Fibroblast of peridontal ligament (primary cell): ENCODE measurements around the gene TRMT10B.
A peak's percentile ranks its signal among the peaks of the same experiment; 100 is the strongest.

Experiments
- DNase-seq: peaks from one replicate; pipeline ENCODE4 v3.0.0-alpha.2; 2010; ENCODE audit errors: extremely low read depth

The TRMT10B gene, protein sequence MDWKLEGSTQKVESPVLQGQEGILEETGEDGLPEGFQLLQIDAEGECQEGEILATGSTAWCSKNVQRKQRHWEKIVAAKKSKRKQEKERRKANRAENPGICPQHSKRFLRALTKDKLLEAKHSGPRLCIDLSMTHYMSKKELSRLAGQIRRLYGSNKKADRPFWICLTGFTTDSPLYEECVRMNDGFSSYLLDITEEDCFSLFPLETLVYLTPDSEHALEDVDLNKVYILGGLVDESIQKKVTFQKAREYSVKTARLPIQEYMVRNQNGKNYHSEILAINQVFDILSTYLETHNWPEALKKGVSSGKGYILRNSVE

DNA sequence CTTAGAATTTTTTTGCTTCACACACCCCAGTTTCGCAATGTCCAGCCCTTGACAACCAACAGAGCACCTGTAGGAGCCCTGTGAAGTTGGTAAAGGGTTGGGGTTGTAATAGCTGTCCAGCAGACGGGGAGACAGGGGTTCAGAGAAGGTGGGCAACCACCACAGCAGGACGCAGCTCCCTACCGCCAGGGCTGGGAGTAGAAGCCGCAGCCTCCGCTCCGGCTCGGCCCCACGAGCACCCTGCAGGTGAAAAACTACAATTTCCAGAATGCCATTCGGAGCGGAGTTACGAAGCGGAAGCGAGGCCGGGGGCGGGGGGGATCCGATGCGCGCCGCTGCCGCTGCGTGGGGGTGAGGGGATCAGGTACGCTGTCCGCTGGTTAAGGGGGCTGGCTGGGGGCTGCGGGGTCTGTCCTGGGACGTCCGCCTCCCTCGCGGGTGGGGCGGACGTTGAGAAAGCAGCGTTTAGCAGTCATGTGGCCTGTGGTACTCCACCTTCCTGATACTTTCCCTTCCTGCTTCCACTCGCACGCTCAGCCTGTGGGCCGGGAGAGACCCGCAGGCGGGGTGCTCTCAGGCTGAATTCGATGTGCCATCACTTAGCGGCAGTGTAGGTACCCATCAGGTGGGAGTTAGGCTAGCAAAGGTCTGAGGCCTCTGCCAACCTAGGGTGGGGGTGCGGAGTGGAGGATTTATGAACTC is at the start of gene TRMT10B:
TRMT10B (plus strand) TSS at position 317 of the 702 bp plus-strand sequence. CDS start 8,127 bp downstream, outside the sequence.
- peak; percentile 65 for DNase-seq

DNA sequence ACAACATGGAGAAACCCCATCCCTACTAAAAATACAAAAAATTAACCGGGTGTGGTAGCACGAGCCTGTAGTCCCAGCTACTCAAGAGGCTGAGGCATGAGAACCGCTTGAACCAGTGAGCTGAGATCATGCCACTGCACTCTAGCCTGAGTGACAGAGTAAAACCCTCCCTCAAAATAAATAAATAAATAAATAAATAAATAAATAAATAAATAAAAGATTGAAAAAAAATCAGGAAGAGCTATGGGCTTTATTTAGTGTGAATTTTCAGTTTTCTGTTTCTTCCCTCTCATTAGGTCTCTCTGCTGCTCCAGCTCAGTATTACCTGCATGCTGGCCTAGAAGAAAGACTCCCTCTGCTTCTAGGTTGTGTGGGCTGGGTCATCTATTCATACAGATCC is 47.8 kb upstream of the TRMT10B start:
- DNase-seq, result no peak

DNA sequence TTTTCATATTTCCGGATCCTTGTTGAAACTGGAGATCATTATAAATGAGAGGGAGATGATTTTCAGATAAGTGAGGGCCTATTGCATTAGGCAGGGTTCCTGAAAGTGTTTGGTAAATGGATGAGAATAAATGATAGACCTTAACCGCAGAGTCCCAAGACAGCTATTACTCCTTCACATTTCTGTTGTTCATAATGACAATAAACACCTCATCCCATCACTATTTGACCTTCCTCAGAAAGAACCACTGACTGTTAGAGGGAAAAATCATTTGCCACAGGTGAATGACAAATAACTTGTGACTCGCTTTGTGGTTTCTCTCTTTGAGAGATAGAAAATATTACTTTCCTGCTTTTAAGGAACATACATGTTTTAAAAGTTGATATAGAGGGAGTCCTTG is 47.3 kb upstream of the TRMT10B start:
- no peak for DNase-seq

DNA sequence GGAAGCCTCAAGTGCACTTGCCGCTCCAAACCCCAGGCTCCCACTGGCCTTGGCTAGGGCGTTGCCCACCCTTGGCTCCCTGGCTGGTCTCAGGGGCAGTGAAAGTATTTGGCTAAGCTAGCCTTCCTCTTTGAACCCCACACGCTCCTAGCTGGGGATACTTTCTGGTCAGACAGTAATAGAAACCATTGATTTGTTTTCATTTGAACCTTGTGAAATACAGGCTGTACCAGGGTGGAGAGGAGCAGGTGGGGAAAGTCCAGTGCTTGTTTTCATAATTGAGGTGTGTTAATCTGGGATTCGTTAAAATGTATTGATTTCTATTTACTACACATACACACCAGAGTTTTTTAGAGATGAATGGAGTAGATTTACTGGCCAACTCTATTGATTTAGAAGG is 45.9 kb upstream of the TRMT10B start:
- DNase-seq, result no peak

DNA sequence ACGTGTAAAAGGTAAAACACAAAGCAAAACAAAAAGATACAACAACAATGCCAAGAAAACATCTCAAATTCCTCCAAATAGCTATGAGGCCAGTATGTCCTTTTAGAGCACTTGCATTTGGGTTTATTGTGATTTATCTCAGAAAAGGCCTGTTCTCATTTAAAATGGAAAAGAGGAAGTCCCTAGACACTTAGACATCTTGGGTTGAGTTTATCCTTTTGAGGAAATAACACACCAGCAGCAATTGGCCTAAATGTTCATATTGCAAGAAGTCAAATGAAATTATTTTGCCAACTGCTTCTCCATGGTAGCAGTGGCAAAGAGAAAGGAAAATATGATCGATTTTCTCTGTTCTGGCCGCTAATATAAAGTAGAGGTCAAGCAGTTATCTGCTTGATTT is 43.6 kb upstream of the TRMT10B start:
- no peak for DNase-seq

DNA sequence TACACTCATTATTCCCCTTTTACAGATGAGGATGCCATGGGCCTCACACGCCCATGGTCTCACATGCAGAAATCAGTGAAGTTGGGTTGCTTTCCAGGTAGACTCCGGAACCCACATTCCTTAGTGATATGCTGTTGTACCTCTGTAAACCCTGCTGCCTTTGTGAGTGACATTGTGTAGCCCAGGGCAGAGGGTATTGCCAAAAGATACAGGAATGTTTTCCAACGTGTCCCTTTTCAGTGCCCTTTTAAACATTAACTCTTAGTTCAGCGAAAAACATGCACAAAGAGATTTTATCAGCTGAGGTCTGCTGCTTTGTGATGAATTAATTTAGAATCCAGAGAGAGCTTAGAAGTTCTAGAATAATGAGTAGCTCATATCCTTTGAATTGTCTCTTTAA is 38.3 kb upstream of the TRMT10B start:
- no peak for DNase-seq

DNA sequence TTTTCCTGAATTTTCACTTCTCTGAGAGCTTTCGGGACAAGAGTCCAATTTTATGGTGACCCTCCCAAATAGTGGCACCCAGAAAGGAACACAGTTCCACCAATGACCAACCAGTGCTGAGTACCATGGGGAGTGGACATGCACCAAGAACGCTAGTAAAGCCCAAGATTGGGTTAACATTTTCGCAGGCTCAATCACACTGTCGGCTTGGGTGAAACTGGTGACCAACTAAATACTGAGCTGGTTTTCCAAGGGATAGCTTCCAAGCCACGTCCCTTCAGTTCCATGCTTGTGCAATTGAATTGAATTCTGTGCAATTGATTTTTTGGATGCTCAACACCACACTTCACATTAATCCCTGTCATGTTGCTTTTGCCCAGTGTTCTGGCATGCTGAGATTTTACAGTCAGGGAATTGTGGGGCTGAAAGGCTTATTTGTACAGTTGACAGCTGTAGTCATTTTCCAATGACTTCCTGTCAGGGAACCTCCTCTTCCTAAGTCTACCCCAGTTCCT is 37.6 kb upstream of the TRMT10B start:
- no peak for DNase-seq

DNA sequence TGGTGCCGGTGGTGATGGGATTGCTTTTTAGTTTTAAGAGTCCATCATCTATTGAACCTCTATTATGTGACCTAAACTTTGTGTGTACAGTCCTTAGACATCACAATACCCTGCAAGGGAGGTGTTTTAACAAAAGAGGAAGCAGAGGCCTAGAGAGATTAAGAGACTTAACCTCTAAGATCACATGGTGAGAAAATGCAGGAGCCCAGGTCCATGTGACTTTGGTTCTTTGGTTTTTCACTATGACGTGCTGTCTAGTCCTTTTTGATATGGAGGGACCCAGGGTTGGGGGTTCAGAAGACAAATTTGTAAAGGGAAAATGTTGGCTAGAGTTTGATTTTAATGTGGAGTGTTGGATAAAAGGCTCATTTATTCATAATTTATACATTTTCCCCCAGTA is 34.1 kb upstream of the TRMT10B start:
- no peak for DNase-seq

DNA sequence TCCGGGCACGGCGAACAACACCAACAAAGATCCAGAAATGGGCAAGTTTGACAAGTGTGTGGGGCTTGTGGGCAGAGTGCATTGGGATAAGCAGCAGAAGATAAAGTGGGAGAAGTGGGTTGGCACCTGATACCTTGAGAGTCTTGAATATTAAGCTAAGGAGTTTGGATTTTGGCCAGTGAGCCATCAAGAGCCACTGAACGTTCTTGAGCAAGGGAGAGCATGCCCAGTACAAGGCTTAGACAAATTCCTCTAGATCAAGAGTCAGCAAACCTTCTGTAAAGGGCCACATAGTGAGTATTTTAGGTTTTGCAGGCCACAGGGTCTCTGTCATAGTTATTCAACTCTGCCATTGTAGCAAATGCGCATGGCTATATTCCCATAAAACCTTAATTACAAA is 26.6 kb upstream of the TRMT10B start:
- no peak for DNase-seq

DNA sequence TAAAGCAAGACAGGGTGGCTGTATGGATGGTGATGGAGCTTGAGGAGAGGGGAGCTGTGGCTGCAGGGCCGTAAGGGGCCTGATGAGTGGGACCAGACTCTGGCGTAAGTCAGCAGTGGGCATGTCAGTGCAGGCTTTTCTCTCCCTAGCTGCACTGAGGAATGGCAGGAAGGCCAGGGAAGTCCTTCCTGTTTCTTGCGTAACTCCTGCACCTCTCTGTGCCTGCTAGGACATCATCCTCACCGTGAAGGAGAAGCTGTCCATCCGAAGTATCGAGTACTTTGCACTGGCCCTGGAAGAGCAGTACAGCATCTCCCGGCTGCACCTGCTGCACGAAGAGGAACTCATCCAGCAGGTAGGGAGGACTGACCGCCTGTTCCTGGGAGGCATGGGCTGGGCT is 24.1 kb upstream of the TRMT10B start:
- no peak for DNase-seq

DNA sequence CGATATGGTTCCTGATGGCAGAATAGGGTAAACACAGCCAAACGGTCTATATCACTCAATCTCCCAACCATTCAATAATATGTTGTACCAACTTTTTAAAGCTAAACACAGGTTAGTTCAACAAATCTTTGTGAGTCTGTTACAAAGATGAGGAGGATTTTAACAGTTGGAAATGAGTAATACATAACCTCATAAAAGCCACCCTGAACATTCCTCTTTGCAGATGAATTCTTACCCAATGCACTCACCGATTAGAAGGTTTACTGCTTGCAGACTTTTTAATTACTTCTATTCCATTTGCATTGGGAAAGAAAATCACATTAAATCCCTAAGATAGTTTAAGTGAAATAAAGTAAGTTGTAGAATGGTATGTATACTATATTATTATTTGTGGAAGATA is 23.3 kb upstream of the TRMT10B start:
- no peak for DNase-seq

DNA sequence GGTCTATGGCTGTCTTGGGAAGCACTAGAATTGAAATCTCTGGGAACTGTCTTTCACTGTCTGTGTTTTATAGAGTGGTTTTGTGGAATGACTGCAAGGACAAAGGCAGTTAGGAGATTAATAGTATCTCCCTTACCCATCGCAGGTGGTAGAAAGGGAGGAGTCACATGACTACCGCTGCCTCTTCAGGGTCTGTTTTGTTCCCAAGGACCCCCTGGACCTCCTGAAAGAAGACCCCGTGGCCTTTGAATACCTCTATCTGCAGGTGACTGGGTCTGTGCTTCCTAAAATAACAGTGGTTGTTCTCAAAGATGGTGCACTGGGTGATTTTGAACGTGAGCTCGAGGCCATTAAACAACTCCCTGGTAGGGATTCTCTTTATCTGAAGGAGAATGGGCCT is 22.8 kb upstream of the TRMT10B start:
- no peak for DNase-seq

DNA sequence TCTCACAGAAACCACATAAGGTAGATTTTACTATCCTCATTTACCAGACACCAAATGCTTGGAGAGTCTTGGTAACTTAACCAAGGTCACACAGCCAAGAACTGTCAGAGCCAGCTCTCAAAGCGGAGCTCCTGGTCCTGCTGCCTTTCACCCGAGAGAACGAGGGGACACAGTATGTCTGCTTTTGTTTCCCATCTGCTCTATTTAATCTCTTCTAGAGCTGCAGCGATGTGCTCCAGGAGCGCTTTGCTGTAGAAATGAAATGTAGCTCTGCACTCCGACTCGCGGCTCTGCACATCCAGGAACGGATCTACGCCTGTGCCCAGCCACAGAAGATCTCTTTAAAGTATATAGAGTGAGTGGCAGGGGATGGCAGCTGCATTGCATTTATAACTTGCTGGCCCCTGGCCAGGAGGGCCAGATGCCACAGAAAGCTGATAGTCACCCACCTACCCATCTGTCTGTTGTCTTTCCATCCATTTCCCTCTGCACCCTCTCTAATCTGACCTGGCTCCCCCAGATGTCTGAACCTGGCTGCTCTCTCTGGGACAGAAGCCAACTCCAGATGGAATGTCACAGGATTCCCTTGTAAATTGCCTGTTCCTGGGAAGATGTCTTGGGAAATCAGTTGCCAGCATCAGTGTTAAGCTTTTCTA is 21.4 kb upstream of the TRMT10B start:
- DNase-seq, result no peak

DNA sequence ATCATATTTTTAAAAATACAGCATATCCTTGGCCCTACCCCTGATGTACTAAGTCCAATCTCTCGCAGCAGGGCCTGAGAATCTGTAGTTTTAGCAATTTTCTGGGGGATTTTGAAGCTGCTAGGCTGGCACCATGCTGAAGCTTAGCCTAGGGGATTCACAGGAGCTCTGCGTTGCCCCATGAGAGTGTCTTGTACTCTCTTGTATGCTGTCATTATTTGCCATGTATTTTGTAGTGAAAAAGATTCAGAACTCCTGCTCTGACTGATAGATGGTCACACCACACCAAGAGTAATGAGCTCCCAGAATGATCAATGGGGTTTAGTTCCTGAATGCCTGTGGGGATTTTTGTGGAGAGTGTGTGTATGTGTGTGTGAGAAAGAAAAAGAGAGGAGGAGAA is 20.7 kb upstream of the TRMT10B start:
- DNase-seq, result no peak

DNA sequence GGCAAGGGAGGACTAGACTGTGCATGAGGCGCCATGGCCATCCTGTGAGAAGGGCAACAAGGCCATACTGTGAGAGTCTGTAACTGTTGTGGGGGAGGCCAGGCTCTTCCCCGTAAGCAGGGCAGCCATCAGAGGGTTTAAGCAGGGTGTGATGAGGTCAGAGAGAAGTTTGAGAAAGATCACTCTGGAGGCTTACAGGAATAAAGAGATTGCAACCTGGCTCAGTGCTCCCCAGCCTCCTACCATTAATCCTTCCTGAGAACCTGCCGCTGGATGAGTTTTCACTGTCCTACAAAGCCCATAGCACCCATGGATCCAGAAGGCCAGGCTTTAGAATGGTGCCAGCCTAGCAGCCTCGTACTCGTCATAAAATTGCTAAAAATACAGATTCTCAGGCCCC is 14.4 kb upstream of the TRMT10B start:
- DNase-seq, result no peak

DNA sequence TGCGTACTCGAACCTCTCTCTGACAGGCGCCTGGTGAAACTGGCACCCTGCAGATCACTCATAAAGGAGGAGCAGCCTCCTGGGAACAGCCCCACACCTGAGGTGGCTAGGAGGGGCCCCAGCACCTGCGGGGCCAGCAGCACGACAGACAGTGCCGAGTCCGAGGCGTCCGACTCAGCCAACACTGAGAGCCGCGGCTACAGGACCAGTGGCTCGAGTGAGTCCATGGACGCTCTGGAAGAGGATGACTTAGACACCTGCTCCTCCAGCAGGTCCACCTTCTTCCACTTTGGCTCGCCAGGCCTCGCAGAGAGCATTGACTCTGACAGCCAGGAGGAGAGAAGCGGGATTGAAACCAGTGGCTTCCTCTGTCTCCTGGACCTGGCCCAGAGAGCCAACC is 13.5 kb upstream of the TRMT10B start:
- DNase-seq, result no peak

DNA sequence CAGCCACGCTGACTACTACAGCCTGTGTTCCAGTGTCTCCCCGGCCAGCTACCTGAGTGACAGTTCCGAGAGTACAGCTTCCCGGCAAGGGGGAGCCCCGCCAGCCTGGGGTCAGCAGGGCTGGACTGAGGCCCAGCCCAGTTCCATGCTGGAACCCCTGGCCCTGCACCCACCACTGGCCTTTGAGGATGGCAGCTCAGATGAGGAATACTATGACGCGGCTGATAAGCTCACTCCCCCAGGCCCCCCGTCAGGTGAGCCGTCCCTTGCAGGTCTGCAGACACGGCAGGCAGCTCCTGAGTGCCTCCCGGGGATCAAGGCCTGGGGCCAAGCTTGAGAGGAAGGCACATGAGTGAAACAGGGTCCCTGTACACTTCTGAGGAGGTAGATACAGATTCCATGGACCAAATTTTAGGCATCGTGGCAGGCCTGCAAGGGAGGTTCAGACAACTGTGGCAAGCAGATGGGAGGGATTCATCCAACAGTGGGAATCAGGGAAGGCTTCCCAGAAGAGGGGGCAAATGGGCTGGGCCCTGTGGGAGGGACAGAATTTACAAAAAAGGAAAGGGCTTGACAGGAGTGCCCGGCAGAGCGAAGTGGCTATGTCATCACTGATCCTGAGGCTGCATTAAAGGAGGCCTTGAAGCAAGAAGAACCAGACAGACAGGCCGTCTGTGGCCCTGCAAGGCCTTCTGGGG is 12.8 kb upstream of the TRMT10B start:
- no peak for DNase-seq

DNA sequence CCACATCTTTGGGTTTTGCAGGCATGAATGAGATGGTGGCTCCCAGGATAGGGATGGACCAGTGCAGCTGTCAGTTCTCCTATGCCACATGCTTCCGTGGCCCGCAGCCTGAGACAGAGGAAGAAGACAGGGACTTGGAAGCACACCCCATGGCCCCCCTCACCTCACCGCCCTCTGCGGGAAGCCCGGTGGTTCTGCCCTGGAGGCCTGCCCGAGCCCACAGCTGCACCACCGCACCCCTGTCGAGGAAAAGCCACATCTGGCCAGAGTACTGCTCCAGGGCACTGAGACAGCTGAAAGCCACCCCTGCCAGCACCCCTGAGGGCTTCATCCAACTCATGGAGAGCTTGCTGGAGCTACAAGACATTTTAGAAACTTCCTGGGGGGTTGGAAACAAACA is 7.6 kb upstream of the TRMT10B start:
- DNase-seq, result no peak

DNA sequence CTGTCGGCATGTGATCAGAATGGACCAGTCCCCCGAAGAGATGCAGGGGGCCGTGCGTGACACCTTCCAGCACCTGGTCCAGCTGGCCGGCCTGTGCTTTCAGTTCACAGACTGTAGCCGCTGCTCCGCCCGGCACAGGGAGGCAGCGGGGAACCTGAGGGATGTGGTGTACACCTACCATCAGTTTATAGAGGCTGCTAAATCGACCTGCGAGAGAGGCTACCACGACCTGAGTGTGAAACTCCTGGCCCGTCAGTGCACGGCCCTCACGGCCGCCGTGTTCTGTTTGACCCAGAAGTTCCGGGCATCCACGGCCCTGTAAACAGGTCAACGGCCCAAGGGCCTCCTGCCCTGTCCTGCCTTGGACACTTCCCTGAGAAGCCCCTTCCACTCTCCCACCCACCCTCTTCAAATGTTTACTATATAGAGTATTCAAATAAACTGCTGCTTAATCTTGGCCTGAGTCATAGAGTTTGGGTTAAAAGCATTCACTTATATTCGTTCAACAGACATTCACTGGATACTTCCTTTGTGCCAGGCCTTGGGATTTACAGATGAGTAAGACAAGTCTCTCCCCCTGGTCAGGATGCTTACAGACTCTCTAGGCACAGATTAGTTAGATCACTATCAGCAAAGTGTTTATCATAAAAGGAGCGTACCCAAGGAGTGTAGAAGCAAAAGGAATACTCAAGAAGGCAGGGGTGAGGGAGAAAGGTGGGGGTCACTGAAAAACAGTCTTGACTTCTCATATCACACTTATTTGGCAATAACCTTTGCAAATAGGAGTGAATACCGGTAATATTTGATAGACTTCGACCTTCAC is 6.9 kb upstream of the TRMT10B start:
- DNase-seq, result peak; percentile 20

DNA sequence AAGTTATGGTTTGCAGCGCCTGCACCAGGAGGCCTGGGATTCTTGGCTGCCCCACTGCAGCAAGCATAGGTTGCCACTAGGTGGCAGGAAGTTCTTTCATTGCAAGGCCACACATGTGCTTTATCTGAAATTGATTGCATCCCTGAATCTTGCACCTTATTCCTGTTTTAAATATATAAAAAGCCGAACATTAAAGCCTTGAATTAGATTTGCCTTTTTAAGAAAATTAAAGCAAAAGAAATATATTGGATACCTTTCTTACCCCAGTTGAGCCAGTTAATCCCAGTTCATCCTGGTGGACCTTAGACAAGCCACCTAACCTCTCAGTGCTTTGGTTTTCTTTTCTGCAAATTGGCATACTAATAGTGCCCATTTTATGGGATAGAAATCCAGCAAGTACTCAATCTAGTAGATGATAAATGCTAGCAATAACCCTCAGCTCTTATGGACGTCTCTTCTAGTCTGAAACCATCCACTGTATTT is 6.3 kb upstream of the TRMT10B start:
- peak; percentile 74 for DNase-seq

DNA sequence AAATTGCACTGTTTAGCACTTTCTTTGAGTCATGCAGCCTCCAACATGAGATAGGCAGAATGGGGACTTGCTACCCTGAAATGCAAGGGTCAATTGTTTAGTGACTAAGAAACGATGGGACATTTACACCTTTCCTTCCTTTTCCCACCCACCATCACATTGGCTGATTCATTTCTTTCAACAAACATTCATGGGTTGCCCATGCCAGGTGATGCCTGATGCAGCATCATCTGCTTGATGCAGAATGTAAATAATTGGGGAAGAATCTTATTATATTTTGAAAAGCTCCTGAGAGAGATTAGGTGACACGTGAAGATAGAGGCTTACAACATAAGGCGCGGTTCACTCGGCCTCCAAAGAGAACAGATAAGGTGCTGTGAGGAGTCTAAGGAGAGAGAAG is 4.5 kb upstream of the TRMT10B start:
- no peak for DNase-seq
